Measurements from ENCODE around the gene MSI2.

GRCh38 chr17:57537524-57538410 lies 281.4 kb downstream of the MSI2 start:
- no peak for TF ChIP-seq CTCF (IDR thresholded peaks at IDR 0.05)
- TF ChIP-seq POLR2A (IDR thresholded peaks at IDR 0.05): no peak

Data from right lobe of liver (tissue), 4 donors.